ENCODE measurements around the gene TMPRSS2.

DNA sequence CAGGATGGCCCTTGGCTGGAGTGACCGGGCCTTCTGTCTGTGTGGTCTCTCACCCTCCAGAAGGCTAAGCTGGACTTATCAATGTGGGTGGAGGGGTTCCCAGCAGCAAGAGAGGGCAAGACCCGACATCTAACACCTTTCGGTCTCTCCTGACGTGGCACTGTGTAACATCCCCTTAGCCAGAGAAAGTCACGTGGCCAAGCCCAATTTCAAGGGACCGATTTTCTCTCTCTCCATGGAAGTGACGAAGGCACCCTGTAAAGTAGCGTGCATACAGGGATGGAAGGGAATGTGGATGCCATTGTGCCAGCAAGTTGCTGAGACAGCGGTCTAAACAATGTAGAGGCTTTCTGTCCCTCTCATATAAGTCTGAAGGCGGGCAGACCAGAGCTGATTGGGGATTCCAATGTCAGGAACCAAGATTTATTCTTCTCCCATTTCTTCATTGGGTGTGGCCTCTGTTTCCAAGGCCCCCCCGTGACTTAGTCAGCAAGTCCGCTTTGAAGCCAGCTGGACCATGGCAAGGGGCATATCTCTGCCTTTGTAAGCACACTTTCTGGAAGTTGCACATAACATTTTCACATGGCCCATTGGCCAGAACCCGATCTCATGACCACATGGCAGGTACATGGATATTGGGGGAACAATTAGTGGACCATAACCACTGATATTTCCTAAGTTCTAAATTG lies 69.4 kb downstream of the TMPRSS2 start:
- TF ChIP-seq, protein P1, sequence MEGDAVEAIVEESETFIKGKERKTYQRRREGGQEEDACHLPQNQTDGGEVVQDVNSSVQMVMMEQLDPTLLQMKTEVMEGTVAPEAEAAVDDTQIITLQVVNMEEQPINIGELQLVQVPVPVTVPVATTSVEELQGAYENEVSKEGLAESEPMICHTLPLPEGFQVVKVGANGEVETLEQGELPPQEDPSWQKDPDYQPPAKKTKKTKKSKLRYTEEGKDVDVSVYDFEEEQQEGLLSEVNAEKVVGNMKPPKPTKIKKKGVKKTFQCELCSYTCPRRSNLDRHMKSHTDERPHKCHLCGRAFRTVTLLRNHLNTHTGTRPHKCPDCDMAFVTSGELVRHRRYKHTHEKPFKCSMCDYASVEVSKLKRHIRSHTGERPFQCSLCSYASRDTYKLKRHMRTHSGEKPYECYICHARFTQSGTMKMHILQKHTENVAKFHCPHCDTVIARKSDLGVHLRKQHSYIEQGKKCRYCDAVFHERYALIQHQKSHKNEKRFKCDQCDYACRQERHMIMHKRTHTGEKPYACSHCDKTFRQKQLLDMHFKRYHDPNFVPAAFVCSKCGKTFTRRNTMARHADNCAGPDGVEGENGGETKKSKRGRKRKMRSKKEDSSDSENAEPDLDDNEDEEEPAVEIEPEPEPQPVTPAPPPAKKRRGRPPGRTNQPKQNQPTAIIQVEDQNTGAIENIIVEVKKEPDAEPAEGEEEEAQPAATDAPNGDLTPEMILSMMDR (IDR thresholded peaks at IDR 0.05) = no peak
- TF ChIP-seq POLR2A (IDR thresholded peaks at IDR 0.05) = no peak

All from gastroesophageal sphincter (tissue), 3 donors.